Tibial nerve (tissue), 3 donors: ENCODE data around the gene BARX1.

Source experiments
- POLR2A ChIP-seq, 2 donors: fragments of 450-650 bp; IDR thresholded peaks; one replicate each; pipeline ENCODE4 v1.6.1; 2017; ENCODE audit warnings: antibody characterized with exemption in 2 of 2, mild to moderate bottlenecking in 2 of 2, moderate library complexity in 2 of 2
- TF ChIP-seq, protein P1 (sequence below), 5 experiments: fragments of 200-600 bp in 3 of 5; fragments of 450-650 bp in 2 of 5; sonication (generic) in 3 of 5; IDR thresholded peaks; one replicate each; pipeline ENCODE4 v1.5.1; 2016 to 2019; ENCODE audit warnings: antibody characterized with exemption in 5 of 5, mild to moderate bottlenecking in 3 of 5, moderate library complexity in 2 of 5

DNA sequence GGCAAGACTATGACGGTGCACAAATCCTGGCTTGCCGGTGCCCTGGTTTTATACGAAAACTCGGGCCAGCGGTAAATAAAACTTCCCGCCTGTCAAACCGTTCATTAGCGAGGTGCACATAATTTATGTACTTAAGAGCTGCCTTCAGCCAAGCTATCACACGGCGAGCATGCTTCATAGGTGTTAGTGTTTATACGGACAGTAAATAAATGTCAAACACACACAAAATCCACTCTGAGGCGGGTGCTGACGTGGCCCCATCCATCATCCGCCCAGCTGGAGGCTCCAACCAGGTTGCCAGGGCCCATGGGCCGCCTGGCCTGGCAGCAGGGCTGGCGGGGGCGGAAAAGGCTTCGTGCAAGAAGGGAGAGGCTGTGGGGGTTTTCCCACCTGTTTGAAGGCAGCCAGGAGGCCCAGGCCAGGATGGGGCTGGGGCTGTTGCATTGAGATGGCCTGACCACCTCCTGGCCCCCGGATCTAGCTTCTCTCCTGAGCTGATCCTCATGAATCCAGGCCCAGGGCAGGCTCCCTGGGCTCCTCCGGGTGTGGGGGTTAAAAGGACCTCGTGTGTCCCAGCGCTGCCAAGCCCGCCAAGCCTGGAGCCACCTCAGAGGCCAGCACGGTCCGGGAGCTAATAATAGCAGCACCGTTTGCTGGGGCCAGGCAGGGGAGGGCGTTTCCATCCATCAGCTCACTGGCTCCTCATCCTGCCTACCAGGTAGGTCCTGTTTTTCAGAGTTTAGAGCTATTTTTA, 43.2 kb downstream of the BARX1 start:
- TF ChIP-seq, protein P1, sequence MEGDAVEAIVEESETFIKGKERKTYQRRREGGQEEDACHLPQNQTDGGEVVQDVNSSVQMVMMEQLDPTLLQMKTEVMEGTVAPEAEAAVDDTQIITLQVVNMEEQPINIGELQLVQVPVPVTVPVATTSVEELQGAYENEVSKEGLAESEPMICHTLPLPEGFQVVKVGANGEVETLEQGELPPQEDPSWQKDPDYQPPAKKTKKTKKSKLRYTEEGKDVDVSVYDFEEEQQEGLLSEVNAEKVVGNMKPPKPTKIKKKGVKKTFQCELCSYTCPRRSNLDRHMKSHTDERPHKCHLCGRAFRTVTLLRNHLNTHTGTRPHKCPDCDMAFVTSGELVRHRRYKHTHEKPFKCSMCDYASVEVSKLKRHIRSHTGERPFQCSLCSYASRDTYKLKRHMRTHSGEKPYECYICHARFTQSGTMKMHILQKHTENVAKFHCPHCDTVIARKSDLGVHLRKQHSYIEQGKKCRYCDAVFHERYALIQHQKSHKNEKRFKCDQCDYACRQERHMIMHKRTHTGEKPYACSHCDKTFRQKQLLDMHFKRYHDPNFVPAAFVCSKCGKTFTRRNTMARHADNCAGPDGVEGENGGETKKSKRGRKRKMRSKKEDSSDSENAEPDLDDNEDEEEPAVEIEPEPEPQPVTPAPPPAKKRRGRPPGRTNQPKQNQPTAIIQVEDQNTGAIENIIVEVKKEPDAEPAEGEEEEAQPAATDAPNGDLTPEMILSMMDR (IDR thresholded peaks at IDR 0.05), result no peak
- TF ChIP-seq POLR2A (IDR thresholded peaks at IDR 0.05), result no peak
